Ectodermal cell (in vitro differentiated cells): ENCODE measurements around the gene RABGGTA. TPM values are rescaled to one million over a fixed set of nuclear protein-coding genes. Genes with fewer than 3 reads are reported as not detected.

ENCODE experiments used
- H3K27ac ChIP-seq: 2 replicates; pipeline ENCODE4 v1.7.0; 2013; ENCODE audit warnings: mild to moderate bottlenecking, low read depth, low read length; ENCODE audit not compliant: insufficient read depth, poor library complexity, severe bottlenecking
- H3K27me3 ChIP-seq: 2 replicates; pipeline ENCODE4 v1.7.0; 2013; ENCODE audit warnings: mild to moderate bottlenecking, low read length; ENCODE audit not compliant: insufficient read depth, control insufficient read depth, poor library complexity, severe bottlenecking
- H3K36me3 ChIP-seq: one replicate; pipeline ENCODE4 v1.7.0; 2013; ENCODE audit warnings: low read length; ENCODE audit not compliant: control insufficient read depth, insufficient read depth
- H3K4me1 ChIP-seq: one replicate; pipeline ENCODE4 v1.7.0; 2013; ENCODE audit warnings: low read length; ENCODE audit not compliant: control insufficient read depth, insufficient read depth
- H3K4me3 ChIP-seq: 2 replicates; pipeline ENCODE4 v1.7.0; 2013; ENCODE audit warnings: low read depth, low read length, control low read depth; ENCODE audit not compliant: insufficient read depth
- H3K9me3 ChIP-seq: 2 replicates; pipeline ENCODE4 v1.7.0; 2013; ENCODE audit warnings: mild to moderate bottlenecking, low read length, moderate library complexity; ENCODE audit not compliant: control insufficient read depth
- whole genome bisulfite sequencing, 2 experiments: methylation state at CpG; one replicate each; pipeline ENCODE4 v1.1.7; 2013; ENCODE audit warnings: missing lambda C conversion rate in 2 of 2; 5-methylcytosine and 5-hydroxymethylcytosine counted together
- polyA plus RNA-seq, 4 experiments: library from polyadenylated mRNA; stranded (reverse); fragments of 50-300 nt; gene quantifications; one replicate each; pipeline ENCODE4 v1.2.3, GENCODE V29; 2013

Gene RABGGTA, protein sequence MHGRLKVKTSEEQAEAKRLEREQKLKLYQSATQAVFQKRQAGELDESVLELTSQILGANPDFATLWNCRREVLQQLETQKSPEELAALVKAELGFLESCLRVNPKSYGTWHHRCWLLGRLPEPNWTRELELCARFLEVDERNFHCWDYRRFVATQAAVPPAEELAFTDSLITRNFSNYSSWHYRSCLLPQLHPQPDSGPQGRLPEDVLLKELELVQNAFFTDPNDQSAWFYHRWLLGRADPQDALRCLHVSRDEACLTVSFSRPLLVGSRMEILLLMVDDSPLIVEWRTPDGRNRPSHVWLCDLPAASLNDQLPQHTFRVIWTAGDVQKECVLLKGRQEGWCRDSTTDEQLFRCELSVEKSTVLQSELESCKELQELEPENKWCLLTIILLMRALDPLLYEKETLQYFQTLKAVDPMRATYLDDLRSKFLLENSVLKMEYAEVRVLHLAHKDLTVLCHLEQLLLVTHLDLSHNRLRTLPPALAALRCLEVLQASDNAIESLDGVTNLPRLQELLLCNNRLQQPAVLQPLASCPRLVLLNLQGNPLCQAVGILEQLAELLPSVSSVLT
- polyA plus RNA-seq (2013, experiment 1 of 4), result 20.8 TPM
- 18.0 TPM for polyA plus RNA-seq (2013, experiment 2 of 4)
- 21.2 TPM for polyA plus RNA-seq (2013, experiment 3 of 4)
- polyA plus RNA-seq (2013, experiment 4 of 4), result 20.5 TPM

DNA sequence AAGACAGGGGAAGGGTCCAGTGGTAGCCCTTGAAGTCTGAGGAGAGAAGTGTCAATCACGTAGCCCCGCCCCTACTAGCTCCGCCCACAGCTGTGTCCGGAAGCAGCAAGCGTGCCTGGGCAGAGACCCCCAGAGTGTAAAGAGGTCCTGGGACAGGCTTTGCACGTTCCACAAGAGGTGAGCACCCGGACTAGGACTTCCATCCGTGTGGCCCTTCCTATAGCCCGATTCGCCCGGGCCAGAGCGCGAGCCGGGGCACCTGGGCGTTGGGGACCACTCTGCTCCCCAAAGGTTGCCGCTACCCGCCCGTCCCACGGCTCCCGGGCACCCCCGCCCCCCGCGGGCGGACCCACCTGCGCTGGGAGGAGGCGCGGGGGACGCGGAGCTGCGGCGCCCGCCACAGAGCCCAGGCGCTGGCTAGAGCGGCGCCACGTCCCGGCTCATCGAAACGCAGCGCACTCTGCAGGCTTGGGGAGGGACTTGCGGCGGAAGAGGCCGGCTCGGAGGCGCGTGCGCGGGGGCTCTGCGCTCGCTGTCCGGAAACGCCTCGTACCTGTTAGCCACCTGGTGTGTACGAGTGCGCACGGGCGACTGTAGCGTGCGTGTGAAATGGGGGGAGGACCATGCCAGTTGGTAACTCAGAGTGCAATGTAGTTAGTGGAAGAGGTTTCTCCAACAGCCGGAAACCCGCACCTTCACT is at the start of gene RABGGTA:
Gene RABGGTA, minus strand, starts transcription at position 464 of the 700 bp plus-strand sequence. CDS start 482 bp downstream, outside the sequence.
- no peaks in the 10 kb centered on the region for H3K27me3 ChIP-seq
- H3K4me1 ChIP-seq, result no peaks in the 10 kb centered on the region
- no peaks in the 10 kb centered on the region for H3K9me3 ChIP-seq
- no peaks in the 10 kb centered on the region for H3K36me3 ChIP-seq
- 0 to 1% methylated on average over 61 of the region's 61 CpGs for WGBS, 2 experiments
- H3K4me3 ChIP-seq, result peak within 1 kb of the TSS; percentile 70
- peak within 1 kb of the TSS; percentile 81 for H3K27ac ChIP-seq

DNA sequence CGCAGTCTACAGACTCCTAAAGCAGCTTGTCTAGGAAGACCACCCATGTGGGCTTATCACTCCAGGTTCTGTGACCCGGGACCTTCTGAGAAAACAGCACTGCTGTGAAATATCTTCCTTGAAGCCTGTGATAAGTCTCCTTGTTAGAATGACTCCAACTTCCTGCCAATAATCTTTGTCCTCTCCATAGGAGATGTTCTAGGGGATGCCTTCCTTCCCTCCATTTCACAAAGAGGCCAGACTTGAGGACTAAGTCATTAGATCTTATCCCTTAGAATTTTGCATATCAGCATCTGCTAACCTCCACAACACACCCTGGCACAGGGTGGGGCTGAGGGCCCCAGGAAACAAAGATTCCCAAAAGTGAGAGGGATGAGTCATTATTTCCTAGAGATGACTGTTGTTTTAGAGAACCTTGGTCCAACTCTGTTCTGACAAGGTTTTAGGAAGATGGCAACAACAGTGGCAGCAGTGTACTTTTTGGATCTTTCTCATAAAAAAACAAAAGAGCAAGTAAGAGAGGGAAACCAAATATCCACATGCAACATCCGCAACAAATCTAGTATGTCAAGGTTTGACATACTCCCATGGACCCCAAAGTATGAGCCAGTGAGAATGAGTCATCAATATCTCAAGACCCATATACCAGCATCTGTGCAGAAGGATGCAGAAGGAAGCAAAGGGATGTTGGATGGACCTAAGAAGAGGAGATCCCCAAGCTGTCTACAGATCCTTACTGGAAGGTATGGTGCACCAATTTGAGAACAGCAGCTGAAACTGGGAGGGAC is 45.9 kb upstream of the RABGGTA start:
- no peaks in the 10 kb centered on the region for H3K36me3 ChIP-seq
- H3K4me1 ChIP-seq, result no peaks in the 10 kb centered on the region
- H3K27ac ChIP-seq, result no peak overlapping the region
- H3K27me3 ChIP-seq, result peaks cover 14% of the 10 kb centered on the region
- H3K4me3 ChIP-seq, result no peak overlapping the region
- 90 to 91% methylated on average over 3 of the region's 3 CpGs for WGBS, 2 experiments
- H3K9me3 ChIP-seq, result no peaks in the 10 kb centered on the region

DNA sequence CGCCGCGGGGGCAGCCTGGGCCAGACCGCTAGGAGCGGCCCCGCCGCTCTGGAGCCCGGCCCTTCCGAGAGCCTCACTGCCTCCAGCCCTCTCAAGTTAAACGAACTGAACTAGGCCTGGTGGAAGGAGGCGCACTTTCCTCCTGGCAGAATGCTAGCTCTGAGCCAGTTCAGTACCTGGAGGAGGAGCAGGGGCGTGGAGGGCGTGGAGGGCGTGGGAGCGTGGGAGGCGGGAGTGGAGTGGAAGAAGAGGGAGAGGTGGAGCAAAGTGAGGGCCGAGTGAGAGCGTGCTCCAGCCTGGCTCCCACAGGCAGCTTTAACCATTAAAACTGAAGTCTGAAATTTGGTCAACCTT is 45.2 kb upstream of the RABGGTA start:
- no peaks in the 10 kb centered on the region for H3K4me1 ChIP-seq
- 95% methylated on average over 18 of the region's 18 CpGs for WGBS, 2 experiments
- H3K27ac ChIP-seq, result no peak overlapping the region
- no peak overlapping the region for H3K4me3 ChIP-seq
- H3K9me3 ChIP-seq, result no peaks in the 10 kb centered on the region
- no peaks in the 10 kb centered on the region for H3K36me3 ChIP-seq
- peaks cover 14% of the 10 kb centered on the region for H3K27me3 ChIP-seq

DNA sequence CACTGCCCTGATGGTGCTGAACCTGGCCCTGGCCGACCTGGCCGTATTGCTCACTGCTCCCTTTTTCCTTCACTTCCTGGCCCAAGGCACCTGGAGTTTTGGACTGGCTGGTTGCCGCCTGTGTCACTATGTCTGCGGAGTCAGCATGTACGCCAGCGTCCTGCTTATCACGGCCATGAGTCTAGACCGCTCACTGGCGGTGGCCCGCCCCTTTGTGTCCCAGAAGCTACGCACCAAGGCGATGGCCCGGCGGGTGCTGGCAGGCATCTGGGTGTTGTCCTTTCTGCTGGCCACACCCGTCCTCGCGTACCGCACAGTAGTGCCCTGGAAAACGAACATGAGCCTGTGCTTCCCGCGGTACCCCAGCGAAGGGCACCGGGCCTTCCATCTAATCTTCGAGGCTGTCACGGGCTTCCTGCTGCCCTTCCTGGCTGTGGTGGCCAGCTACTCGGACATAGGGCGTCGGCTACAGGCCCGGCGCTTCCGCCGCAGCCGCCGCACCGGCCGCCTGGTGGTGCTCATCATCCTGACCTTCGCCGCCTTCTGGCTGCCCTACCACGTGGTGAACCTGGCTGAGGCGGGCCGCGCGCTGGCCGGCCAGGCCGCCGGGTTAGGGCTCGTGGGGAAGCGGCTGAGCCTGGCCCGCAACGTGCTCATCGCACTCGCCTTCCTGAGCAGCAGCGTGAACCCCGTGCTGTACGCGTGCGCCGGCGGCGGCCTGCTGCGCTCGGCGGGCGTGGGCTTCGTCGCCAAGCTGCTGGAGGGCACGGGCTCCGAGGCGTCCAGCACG is 44.6 kb upstream of the RABGGTA start:
- Histone ChIP-seq H3K27ac (no peak overlapping the region), H3K9me3 (no peaks in the 10 kb centered on the region), H3K36me3 (no peaks in the 10 kb centered on the region), H3K4me1 (no peaks in the 10 kb centered on the region), H3K4me3 (no peak overlapping the region), H3K27me3 (peaks cover 14% of the 10 kb centered on the region)
- WGBS, 2 experiments, result 93 to 94% methylated on average over 70 of the region's 70 CpGs

DNA sequence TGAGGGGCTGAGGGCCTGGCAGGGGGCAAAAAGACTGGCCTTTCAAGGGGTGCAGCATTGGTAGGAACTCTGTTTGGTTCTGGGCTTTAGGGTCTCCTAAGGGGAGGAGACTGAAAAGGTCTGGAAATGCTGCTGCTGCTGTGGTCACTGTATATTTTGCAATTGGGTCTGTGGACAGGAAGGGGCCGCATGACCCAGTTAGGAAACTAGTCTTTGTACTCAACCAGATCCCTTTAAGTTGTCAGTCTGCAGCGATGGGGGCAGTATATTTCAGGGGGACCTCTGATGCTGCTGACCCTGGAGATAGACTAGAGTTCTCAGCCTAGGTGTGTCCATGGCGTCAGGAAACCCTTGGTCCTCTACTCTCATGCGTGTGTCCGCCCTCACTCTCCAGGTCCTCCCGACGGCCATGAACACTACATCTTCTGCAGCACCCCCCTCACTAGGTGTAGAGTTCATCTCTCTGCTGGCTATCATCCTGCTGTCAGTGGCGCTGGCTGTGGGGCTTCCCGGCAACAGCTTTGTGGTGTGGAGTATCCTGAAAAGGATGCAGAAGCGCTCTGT is 43.9 kb upstream of the RABGGTA start:
- H3K36me3 ChIP-seq, result no peaks in the 10 kb centered on the region

DNA sequence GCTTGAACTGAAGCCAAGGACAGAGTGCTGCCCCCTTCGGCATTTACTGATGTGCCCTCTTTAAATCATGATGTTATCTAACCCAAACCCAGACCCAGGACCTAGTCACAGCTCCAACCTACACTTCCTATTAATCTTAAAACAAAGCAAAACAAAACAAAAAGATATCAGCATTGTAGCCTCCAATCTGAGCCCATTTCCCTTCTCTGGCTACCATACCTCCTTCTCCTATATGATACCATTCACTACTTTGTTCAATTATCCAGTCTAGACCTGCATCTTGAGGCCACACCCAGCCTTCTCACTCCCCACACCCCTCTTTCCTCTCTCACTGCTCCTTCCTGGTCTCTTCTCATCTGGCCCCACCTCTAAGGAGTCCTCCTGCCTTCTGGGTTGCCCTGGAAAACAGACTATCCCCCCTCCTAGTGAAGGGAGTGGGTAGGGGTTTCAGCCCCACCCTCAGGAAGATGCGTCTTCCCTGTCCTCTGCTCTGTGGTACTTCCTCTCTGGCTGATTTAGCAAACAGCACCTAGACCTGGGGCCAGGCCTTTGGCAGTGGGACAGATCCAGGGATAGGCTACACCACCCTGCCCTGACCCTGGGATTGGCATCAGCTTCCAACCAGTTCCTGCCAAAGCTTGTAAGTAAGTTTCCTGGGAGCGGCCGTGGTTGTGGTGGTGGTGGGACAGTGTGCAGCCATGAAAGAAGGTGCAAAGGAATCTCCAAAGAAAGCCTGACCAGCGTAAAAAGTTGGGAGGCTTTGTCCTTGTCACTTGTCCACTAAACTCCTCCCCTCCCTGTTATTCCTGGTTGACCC is 43.2 kb upstream of the RABGGTA start:
- H3K27ac ChIP-seq, result no peak overlapping the region
- peaks cover 10% of the 10 kb centered on the region for H3K27me3 ChIP-seq
- 90 to 93% methylated on average over 5 of the region's 5 CpGs for WGBS, 2 experiments
- no peaks in the 10 kb centered on the region for H3K9me3 ChIP-seq
- H3K4me1 ChIP-seq, result no peaks in the 10 kb centered on the region
- H3K4me3 ChIP-seq, result no peak overlapping the region
- H3K36me3 ChIP-seq, result no peaks in the 10 kb centered on the region

More for the DNA sequence above, 43.9 kb upstream of the RABGGTA start:
- 90 to 92% methylated on average over 10 of the region's 10 CpGs for WGBS, 2 experiments
- Histone ChIP-seq H3K27me3 (peaks cover 11% of the 10 kb centered on the region), H3K4me1 (no peaks in the 10 kb centered on the region), H3K27ac (no peak overlapping the region), H3K9me3 (no peaks in the 10 kb centered on the region), H3K4me3 (no peak overlapping the region)

DNA sequence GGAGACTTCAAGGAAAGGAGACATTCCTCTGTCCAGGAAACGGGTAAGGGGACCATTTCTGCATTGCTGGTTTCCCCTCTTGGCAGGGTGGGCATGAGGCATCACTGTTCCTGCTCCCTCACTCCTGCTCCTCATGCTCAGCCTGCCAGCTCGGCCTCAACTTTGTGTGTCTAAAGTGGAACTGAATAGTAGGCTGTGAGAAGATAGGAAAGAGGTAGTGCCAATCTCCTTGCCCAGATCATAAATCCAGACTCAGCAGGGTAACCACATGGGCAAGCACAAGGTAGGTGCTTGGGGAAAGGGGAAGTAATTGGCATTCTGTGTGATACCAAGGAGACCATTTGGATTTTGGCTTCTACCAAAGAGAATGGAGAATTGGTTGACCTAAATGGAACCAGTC is 42.5 kb upstream of the RABGGTA start:
- H3K4me1 ChIP-seq, result no peaks in the 10 kb centered on the region
- WGBS, 2 experiments, result 90 to 93% methylated on average over 2 of the region's 2 CpGs
- H3K36me3 ChIP-seq, result no peaks in the 10 kb centered on the region
- H3K4me3 ChIP-seq, result no peak overlapping the region
- H3K27me3 ChIP-seq, result peaks cover 5% of the 10 kb centered on the region
- no peaks in the 10 kb centered on the region for H3K9me3 ChIP-seq
- no peak overlapping the region for H3K27ac ChIP-seq

DNA sequence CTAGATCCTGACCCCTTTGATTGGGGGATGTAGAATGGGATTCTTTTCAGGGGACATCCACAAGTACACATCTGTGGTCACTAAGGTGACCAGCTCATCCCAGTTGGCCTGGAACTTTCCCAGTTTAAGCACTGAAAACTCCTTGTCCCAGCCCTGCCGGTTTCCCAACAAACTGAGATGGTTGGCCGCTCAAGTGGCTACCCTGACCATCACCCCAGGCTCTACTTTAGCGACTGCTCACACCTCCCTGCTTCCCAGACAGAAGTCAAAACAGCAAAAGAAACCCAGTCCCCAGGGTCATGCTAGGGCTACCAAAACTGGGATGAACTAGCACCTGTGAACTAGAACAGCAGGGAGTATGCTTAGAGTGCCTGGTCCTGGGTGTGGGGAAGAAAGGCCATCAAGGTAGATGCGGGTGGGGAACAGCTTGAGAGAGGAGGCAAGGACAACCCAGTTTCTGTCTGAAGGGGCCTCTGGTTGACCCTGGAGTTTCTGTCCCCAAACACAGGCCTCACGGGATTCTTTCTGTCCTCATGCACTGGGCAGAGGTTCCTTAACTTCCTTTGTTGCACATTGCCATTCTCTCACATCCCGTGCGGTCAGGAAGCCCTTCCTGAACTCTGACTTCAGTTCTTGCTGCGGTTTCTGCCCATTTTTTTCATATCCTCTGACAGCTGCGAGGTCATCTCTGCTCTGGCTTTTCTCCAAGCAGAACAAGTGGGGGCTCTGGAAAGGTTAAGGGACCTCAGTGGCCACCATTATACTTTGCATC is 41.5 kb upstream of the RABGGTA start:
- H3K27me3 ChIP-seq, result no peaks in the 10 kb centered on the region
- 91 to 93% methylated on average over 9 of the region's 9 CpGs for WGBS, 2 experiments
- H3K27ac ChIP-seq, result no peak overlapping the region

More for the DNA sequence above, 41.5 kb upstream of the RABGGTA start:
- H3K4me1 ChIP-seq, result no peaks in the 10 kb centered on the region
- H3K9me3 ChIP-seq, result no peaks in the 10 kb centered on the region
- no peak overlapping the region for H3K4me3 ChIP-seq
- H3K36me3 ChIP-seq, result no peaks in the 10 kb centered on the region
